HCT116 (cell line): ENCODE measurements around the gene MMP28. TPM values are rescaled to one million over a fixed set of nuclear protein-coding genes. Genes with fewer than 3 reads are reported as not detected.

ENCODE experiments used
- ATAC-seq: fragments of 200-7000 bp; cut with Tn5 transposase; 2 replicates; pipeline ENCODE4 v1.9.1; 2020; ENCODE audit warnings: mild to moderate bottlenecking, moderate library complexity
- BruUV-seq: library from RNA; stranded (reverse); fragments of 400-500 nt; replicated peaks from 2 replicates; lab custom pipeline; 2021; lab: Mats Ljungman, UMichigan
- CTCF ChIA-PET: fragments of 300-600 bp; sonication (Branson Sonifier 250); formaldehyde crosslinking; loops from one replicate; lab custom pipeline; 2021; ENCODE audit warnings: antibody characterized with exemption; lab: Charles Lee
- POLR2A ChIA-PET: fragments of 300-600, 350-600 bp; sonication (Branson Sonifier 250); formaldehyde crosslinking; loops from one replicate; lab custom pipeline; 2021; ENCODE audit warnings: antibody characterized with exemption; lab: Charles Lee
- RAD21 ChIA-PET, 2 experiments: fragments of 300-600 bp; sonication (Branson Sonifier 250); formaldehyde crosslinking; loops; one replicate each; lab custom pipeline; 2023; ENCODE audit warnings: low total read pairs in 2 of 2; ENCODE audit not compliant: uncharacterized antibody in 2 of 2, unreplicated experiment in 2 of 2, low non-redundant PET in 1 of 2; lab: Charles Lee
- DNase-seq: peaks from one replicate; pipeline ENCODE4 v3.0.0-alpha.2; 2010; ENCODE audit warnings: low read depth, low spot score
- H2AFZ ChIP-seq: fragments of 200-600 bp; shearing (Covaris generic), sonication (generic); 2 replicates; pipeline ENCODE4 v1.6.1; 2017; ENCODE audit warnings: low read depth, mixed run types, mixed read lengths, antibody characterized with exemption, low read length; ENCODE audit not compliant: poor library complexity, severe bottlenecking
- H3K27ac ChIP-seq: 2 replicates; pipeline ENCODE4 v1.5.1; 2012; ENCODE audit warnings: low read depth, low read length
- H3K27me3 ChIP-seq: fragments of 200-600 bp; sonication (generic); 2 replicates; pipeline ENCODE4 v1.6.1; 2016; ENCODE audit warnings: mixed run types, low read length, mixed read lengths; ENCODE audit not compliant: insufficient read depth
- H3K36me3 ChIP-seq, 2 experiments: fragments of 200-500 bp in 1 of 2; fragments of 200-600 bp in 1 of 2; sonication (Bioruptor generic) in 1 of 2; sonication (generic) in 1 of 2; 2 replicates each; pipeline versions ENCODE4 v1.5.1 to v1.6.1; 2014 to 2016; ENCODE audit warnings: low read length in 2 of 2, inconsistent platforms in 1 of 2, mixed read lengths in 1 of 2, mixed run types in 1 of 2; ENCODE audit not compliant: insufficient read depth in 2 of 2, control insufficient read depth in 1 of 2
- H3K4me1 ChIP-seq, 2 experiments: fragments of 200-600 bp in 1 of 2; sonication (generic) in 1 of 2; 2 replicates each; pipeline versions ENCODE4 v1.5.1 to v1.6.1; 2012 to 2017; ENCODE audit warnings: low read length in 2 of 2, inconsistent platforms in 1 of 2, mild to moderate bottlenecking in 1 of 2, mixed read lengths in 1 of 2, mixed run types in 1 of 2, moderate library complexity in 1 of 2; ENCODE audit not compliant: insufficient read depth in 2 of 2, control insufficient read depth in 1 of 2
- H3K4me2 ChIP-seq: fragments of 200-600 bp; sonication (generic); 2 replicates; pipeline ENCODE4 v1.6.1; 2017; ENCODE audit warnings: mixed run types, low read length, mixed read lengths
- H3K4me3 ChIP-seq, 2 experiments: fragments of 200-600 bp in 1 of 2; sonication (generic) in 1 of 2; replicated peaks in 1 of 2; 2 replicates each; pipeline ENCODE4 v1.5.1; 2011 to 2016; ENCODE audit warnings: low read length in 2 of 2, control low read depth in 1 of 2, low read depth in 1 of 2, mild to moderate bottlenecking in 1 of 2, mixed read lengths in 1 of 2, mixed run types in 1 of 2
- H3K79me2 ChIP-seq: fragments of 200-600 bp; sonication (generic); 2 replicates; pipeline ENCODE4 v1.6.1; 2017; ENCODE audit warnings: mild to moderate bottlenecking, mixed run types, low read length, moderate library complexity, mixed read lengths; ENCODE audit not compliant: insufficient read depth
- H3K9ac ChIP-seq: fragments of 200-600 bp; sonication (generic); 2 replicates; pipeline ENCODE4 v1.6.1; 2016; ENCODE audit warnings: low read length, mixed read lengths
- H3K9me2 ChIP-seq: fragments of 200-600 bp; sonication (generic), shearing (Covaris generic); 2 replicates; pipeline ENCODE4 v1.6.1; 2017; ENCODE audit warnings: mixed run types, mild to moderate bottlenecking, moderate library complexity; ENCODE audit not compliant: insufficient read depth
- H3K9me3 ChIP-seq, 2 experiments: fragments of 200-500 bp in 1 of 2; fragments of 200-600 bp in 1 of 2; sonication (Bioruptor generic) in 1 of 2; sonication (generic) in 1 of 2; 2 replicates each; pipeline ENCODE4 v1.6.1; 2014 to 2017; ENCODE audit warnings: low read length in 2 of 2, mixed read lengths in 2 of 2, inconsistent platforms in 1 of 2, low read depth in 1 of 2, mild to moderate bottlenecking in 1 of 2, mixed run types in 1 of 2, moderate library complexity in 1 of 2; ENCODE audit not compliant: control insufficient read depth in 1 of 2, insufficient read depth in 1 of 2
- H4K20me1 ChIP-seq: fragments of 200-600 bp; sonication (generic), shearing (Covaris generic); 2 replicates; pipeline ENCODE4 v1.6.1; 2017; ENCODE audit warnings: mixed run types, mild to moderate bottlenecking, moderate library complexity; ENCODE audit not compliant: insufficient read depth
- ATF3 ChIP-seq: IDR thresholded peaks from 2 replicates; pipeline ENCODE4 v1.6.1; 2012
- CEBPB ChIP-seq: IDR thresholded peaks from 2 replicates; pipeline ENCODE4 v1.6.1; 2012; ENCODE audit warnings: low read depth
- ELF1 ChIP-seq: IDR thresholded peaks from 2 replicates; pipeline ENCODE4 v1.6.1; 2012; ENCODE audit warnings: low read depth, borderline replicate concordance
- YY1 ChIP-seq: IDR thresholded peaks from 2 replicates; pipeline ENCODE4 v1.6.1; 2011; ENCODE audit warnings: low read length, low read depth, moderate library complexity, mild to moderate bottlenecking; ENCODE audit not compliant: insufficient replicate concordance; ENCODE audit errors: extremely low read depth
- ZFX ChIP-seq: fragments of 450-650 bp; IDR thresholded peaks from 2 replicates; pipeline ENCODE4 v1.6.1; 2017
- ZNF274 ChIP-seq: fragments of 200-500 bp; sonication (Bioruptor generic); IDR thresholded peaks from 2 replicates; pipeline ENCODE4 v1.6.1; 2014; ENCODE audit warnings: mild to moderate bottlenecking, low read depth, low read length, inconsistent platforms
- intact Hi-C: fragments of 100-400 bp; cut with micrococcal nuclease; formaldehyde crosslinking; loops from 2 replicates; pipeline ENCODE4 v1.10.0; 2022
- total RNA-seq: library from RNA; stranded (reverse); gene quantifications from one replicate; pipeline ENCODE4 v1.2.1, GENCODE V29; 2021; ENCODE audit not compliant: unreplicated experiment
- TF ChIP-seq, protein P1 (sequence below), 3 experiments: fragments of 200-600 bp in 1 of 3; sonication (generic) in 1 of 3; IDR thresholded peaks in 2 of 3; conservative IDR thresholded peaks in 1 of 3; 2 replicates each; pipeline ENCODE4 v1.5.1; 2012 to 2017; ENCODE audit warnings: low read depth in 2 of 3, low read length in 2 of 3, antibody characterized with exemption in 1 of 3, borderline replicate concordance in 1 of 3, control low read depth in 1 of 3, mild to moderate bottlenecking in 1 of 3, mixed read lengths in 1 of 3, mixed run types in 1 of 3, moderate library complexity in 1 of 3; ENCODE audit not compliant: insufficient read depth in 1 of 3
- TF ChIP-seq, protein P2 (sequence below): IDR thresholded peaks from 2 replicates; pipeline ENCODE4 v1.6.1; 2012; ENCODE audit warnings: low read depth

Gene MMP28
- total RNA-seq, 1 experiment from 2014 or later, result 2.6 TPM

- intact Hi-C loops, result no loop called here
- Histone ChIP-seq H4K20me1 (no peaks in the 10 kb centered on the region), H3K4me1 (peaks cover under 1 to 1% of the 10 kb centered on the region in 2 experiments; a peak in 2 of 4 replicates), H2AFZ (no peak overlapping the region), H3K9me2 (no peaks in the 10 kb centered on the region), H3K9ac (no peak overlapping the region), H3K36me3 (no peaks in the 10 kb centered on the region), H3K79me2 (no peaks in the 10 kb centered on the region), H3K27me3 (no peaks in the 10 kb centered on the region), H3K27ac (no peak overlapping the region), H3K4me3 (no peak overlapping the region), H3K9me3 (no peaks in the 10 kb centered on the region), H3K4me2 (no peak overlapping the region)
- ChIA-PET RAD21 (interaction anchor here (0.8 to 1.2 kb wide), 2 partner anchors 19 to 34 kb away, joined by 4 to 5 read pairs; no protein-coding TSS in a partner anchor), CTCF (interaction anchor here (1.1 to 1.2 kb wide), 2 partner anchors 9 to 15 kb away, joined by 3 read pairs; no protein-coding TSS in a partner anchor), POLR2A (no interaction called here)
- ATAC-seq (no peak), DNase-seq (no peak)
- TF ChIP-seq ZFX (no peak), YY1 (no peak), ZNF274 (no peak), ELF1 (no peak), ATF3 (no peak), CEBPB (no peak)
- TF ChIP-seq, protein P1, sequence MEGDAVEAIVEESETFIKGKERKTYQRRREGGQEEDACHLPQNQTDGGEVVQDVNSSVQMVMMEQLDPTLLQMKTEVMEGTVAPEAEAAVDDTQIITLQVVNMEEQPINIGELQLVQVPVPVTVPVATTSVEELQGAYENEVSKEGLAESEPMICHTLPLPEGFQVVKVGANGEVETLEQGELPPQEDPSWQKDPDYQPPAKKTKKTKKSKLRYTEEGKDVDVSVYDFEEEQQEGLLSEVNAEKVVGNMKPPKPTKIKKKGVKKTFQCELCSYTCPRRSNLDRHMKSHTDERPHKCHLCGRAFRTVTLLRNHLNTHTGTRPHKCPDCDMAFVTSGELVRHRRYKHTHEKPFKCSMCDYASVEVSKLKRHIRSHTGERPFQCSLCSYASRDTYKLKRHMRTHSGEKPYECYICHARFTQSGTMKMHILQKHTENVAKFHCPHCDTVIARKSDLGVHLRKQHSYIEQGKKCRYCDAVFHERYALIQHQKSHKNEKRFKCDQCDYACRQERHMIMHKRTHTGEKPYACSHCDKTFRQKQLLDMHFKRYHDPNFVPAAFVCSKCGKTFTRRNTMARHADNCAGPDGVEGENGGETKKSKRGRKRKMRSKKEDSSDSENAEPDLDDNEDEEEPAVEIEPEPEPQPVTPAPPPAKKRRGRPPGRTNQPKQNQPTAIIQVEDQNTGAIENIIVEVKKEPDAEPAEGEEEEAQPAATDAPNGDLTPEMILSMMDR (IDR thresholded peaks at IDR 0.05 in 2 of 3, conservative IDR thresholded peaks at IDR 0.05 in 1 of 3; ENCODE audit: borderline replicate concordance in 1 of 3, insufficient read depth in 1 of 3, low read depth in 2 of 3, low read length in 2 of 3), result peak in 2 of 3 experiments; percentile 36 to 56; a peak in 3 of 6 replicates
- TF ChIP-seq, protein P2, sequence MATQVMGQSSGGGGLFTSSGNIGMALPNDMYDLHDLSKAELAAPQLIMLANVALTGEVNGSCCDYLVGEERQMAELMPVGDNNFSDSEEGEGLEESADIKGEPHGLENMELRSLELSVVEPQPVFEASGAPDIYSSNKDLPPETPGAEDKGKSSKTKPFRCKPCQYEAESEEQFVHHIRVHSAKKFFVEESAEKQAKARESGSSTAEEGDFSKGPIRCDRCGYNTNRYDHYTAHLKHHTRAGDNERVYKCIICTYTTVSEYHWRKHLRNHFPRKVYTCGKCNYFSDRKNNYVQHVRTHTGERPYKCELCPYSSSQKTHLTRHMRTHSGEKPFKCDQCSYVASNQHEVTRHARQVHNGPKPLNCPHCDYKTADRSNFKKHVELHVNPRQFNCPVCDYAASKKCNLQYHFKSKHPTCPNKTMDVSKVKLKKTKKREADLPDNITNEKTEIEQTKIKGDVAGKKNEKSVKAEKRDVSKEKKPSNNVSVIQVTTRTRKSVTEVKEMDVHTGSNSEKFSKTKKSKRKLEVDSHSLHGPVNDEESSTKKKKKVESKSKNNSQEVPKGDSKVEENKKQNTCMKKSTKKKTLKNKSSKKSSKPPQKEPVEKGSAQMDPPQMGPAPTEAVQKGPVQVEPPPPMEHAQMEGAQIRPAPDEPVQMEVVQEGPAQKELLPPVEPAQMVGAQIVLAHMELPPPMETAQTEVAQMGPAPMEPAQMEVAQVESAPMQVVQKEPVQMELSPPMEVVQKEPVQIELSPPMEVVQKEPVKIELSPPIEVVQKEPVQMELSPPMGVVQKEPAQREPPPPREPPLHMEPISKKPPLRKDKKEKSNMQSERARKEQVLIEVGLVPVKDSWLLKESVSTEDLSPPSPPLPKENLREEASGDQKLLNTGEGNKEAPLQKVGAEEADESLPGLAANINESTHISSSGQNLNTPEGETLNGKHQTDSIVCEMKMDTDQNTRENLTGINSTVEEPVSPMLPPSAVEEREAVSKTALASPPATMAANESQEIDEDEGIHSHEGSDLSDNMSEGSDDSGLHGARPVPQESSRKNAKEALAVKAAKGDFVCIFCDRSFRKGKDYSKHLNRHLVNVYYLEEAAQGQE, result no peak
- no TSS peak for BruUV-seq
Observed at GRCh38 chr17:35769895-35770486, 25.4 kb downstream of the MMP28 start.
